Measurements from ENCODE around the gene C1QB.
A peak's percentile ranks its signal among the peaks of the same experiment; 100 is the strongest.
"Not testable (repeated sequence)": the region's sequence is repeated elsewhere in the genome, so short reads cannot be mapped to it uniquely, and the experiment has no call there.

C1QB gene

GRCh38 chr1:22666412-22666811 lies 13.4 kb downstream of the C1QB start:
- no peak for DNase-seq

GRCh38 chr1:22668840-22669239 lies 15.8 kb downstream of the C1QB start:
- not testable (repeated sequence) for DNase-seq

GRCh38 chr1:22670352-22670975 lies 17.4 kb downstream of the C1QB start:
- DNase-seq: peak in 1 of 2 experiments; percentile 11

- DNase-seq: no peak
Observed at GRCh38 chr1:22671999-22672398, 19.0 kb downstream of the C1QB start.

GRCh38 chr1:22673486-22674409 lies 20.7 kb downstream of the C1QB start:
- DNase-seq: peak; percentile 43 to 48

GRCh38 chr1:22674410-22674749 lies 21.3 kb downstream of the C1QB start:
- no peak for DNase-seq

GRCh38 chr1:22676151-22676550 lies 23.1 kb downstream of the C1QB start:
- not testable (repeated sequence) for DNase-seq

- no peak for DNase-seq
Observed at GRCh38 chr1:22676916-22677583, 24.0 kb downstream of the C1QB start.

GRCh38 chr1:22677931-22678896 lies 25.2 kb downstream of the C1QB start:
- no peak for DNase-seq

- peak in 1 of 2 experiments; percentile 30 for DNase-seq
Observed at GRCh38 chr1:22680726-22681125, 27.7 kb downstream of the C1QB start.

GRCh38 chr1:22681556-22682276 lies 28.7 kb downstream of the C1QB start:
- no peak for DNase-seq

GRCh38 chr1:22683547-22683946 lies 30.5 kb downstream of the C1QB start:
- no peak for DNase-seq

- no peak for DNase-seq
Observed at GRCh38 chr1:22685591-22686059, 32.6 kb downstream of the C1QB start.

- DNase-seq: no peak
Observed at GRCh38 chr1:22687191-22687590, 34.2 kb downstream of the C1QB start.

GRCh38 chr1:22688466-22688865 lies 35.4 kb downstream of the C1QB start:
- DNase-seq: no peak

- DNase-seq: peak; percentile 85 to 93
Observed at GRCh38 chr1:22689505-22689904, 36.5 kb downstream of the C1QB start.

- no peak for DNase-seq
Observed at GRCh38 chr1:22691031-22691753, 38.2 kb downstream of the C1QB start.

- DNase-seq: no peak
Observed at GRCh38 chr1:22694172-22694571, 41.1 kb downstream of the C1QB start.

- DNase-seq: no peak
Observed at GRCh38 chr1:22696610-22697009, 43.6 kb downstream of the C1QB start.

- no peak for DNase-seq
Observed at GRCh38 chr1:22697980-22698379, 44.9 kb downstream of the C1QB start.
